Measurements from ENCODE around the gene BHLHE40. TPM values are rescaled to one million over a fixed set of nuclear protein-coding genes. Genes with fewer than 3 reads are reported as not detected.

The BHLHE40 gene
- total RNA-seq, 5 donors from 2014 or later (not counting 1 experiment from before 2014, with no cell fraction given): 54.1 to 177 (median 85.8) TPM

DNA sequence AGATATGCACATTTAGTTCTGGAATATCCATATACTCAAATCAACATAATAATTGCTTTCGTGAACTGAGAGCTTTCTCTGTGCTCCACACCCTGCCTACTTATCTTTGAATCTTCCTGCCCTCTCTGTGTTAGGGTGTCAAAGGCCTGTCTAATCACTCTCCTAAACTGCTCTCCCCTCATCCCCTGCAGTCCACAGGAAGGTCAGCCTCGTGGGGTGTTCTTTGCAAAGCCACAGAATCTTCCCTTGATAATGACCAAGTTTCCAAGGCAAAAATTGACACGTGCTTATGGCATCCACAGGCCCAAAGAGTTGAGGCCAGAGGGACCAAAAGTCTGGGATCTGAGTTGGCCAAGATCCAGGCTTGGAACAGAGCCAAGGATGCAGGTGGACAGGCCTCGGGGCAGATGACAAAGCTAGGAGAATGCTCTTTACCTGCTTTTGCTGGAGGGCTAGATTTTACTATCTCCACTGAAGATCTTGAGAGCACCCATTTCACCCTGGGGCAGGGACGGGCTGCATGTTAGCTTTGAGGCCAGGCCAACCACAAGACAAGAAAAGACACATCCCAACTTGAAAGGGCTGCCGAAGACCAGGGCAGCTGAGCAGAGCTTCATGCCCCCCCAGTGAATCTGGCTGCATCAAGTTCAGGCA is 20.4 kb downstream of the BHLHE40 start:
- DNase-seq: no peak
- ChIA-PET CTCF (interaction anchor here in 1 of 2 donors (1.1 kb wide), 1 partner anchor 26 kb away, joined by 3 read pairs; no protein-coding TSS in a partner anchor), POLR2A (no interaction called here)
- Histone ChIP-seq H3K27me3 (replicated peaks in 1 of 2; ENCODE audit: control insufficient read depth in 2 of 2, extremely low read depth in 1 of 2, insufficient read depth in 2 of 2, low read length in 1 of 2) (no peaks in the 10 kb centered on the region), H3K9me3 (no peaks in the 10 kb centered on the region), H3K36me3 (ENCODE audit: control insufficient read depth in 2 of 2, extremely low read depth in 1 of 2, insufficient read depth in 1 of 2, low read length in 1 of 2) (no peaks in the 10 kb centered on the region), H3K4me3 (ENCODE audit: control insufficient read depth in 1 of 2, extremely low read depth in 1 of 2, low read length in 1 of 2) (no peak overlapping the region), H3K4me1 (ENCODE audit: control insufficient read depth in 1 of 2, extremely low read depth in 1 of 2, insufficient read depth in 2 of 2, low read length in 2 of 2) (peaks cover 0 to 16% of the 10 kb centered on the region in 2 experiments), H3K27ac (ENCODE audit: low read length) (no peak overlapping the region)
- 58% methylated on average over 3 of the region's 6 CpGs for WGBS (ENCODE audit: insufficient coverage)
- Mint-ChIP-seq H3K27ac (no peak overlapping the region), H3K36me3 (no peaks in the 10 kb centered on the region), H3K4me1 (peaks cover 8 to 25% (median 16%) of the 10 kb centered on the region in 3 donors), H3K4me3 (no peak overlapping the region), H3K9me3 (no peaks in the 10 kb centered on the region), H3K27me3 (no peaks in the 10 kb centered on the region)
- ATAC-seq (replicated peaks in 1 of 4): no peak

DNA sequence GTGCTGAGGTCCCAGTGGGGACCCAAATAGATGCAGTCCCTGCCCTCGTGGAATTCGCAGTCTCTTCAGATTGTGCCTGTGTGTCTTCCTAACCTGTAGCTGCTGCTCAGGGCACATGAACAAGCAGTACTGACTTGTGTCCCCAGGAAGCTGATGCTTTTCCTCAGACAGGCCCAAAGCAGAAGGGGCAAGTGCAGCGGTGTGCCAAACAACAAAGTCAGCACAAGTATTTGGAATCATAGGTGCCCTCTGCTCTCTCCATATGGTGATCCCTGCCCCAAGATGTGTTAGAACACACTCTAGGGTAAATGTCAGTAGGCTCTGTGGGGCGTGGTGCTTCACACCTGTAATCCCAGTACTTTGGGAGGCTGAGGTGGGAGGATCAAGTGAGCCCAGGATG is 21.9 kb downstream of the BHLHE40 start:
- peaks cover 8 to 30% (median 16%) of the 10 kb centered on the region in 3 donors for H3K4me1 Mint-ChIP-seq
- H3K4me3 ChIP-seq (ENCODE audit: control insufficient read depth in 1 of 2, extremely low read depth in 1 of 2, low read length in 1 of 2): no peak overlapping the region
- ChIA-PET CTCF (no interaction called here), POLR2A (no interaction called here)
- no peaks in the 10 kb centered on the region for H3K27me3 Mint-ChIP-seq
- no peak overlapping the region for H3K4me3 Mint-ChIP-seq
- no peaks in the 10 kb centered on the region for H3K27me3 ChIP-seq (replicated peaks in 1 of 2; ENCODE audit: control insufficient read depth in 2 of 2, extremely low read depth in 1 of 2, insufficient read depth in 2 of 2, low read length in 1 of 2)
- H3K36me3 ChIP-seq (ENCODE audit: control insufficient read depth in 2 of 2, extremely low read depth in 1 of 2, insufficient read depth in 1 of 2, low read length in 1 of 2): no peaks in the 10 kb centered on the region
- ATAC-seq (replicated peaks in 1 of 4) (no peak), DNase-seq (no peak)
- H3K4me1 ChIP-seq (ENCODE audit: control insufficient read depth in 1 of 2, extremely low read depth in 1 of 2, insufficient read depth in 2 of 2, low read length in 2 of 2): peaks cover 0 to 18% of the 10 kb centered on the region in 2 experiments
- no peak overlapping the region for H3K27ac ChIP-seq (ENCODE audit: low read length)
- WGBS (ENCODE audit: insufficient coverage): 97% methylated on average over 3 of the region's 4 CpGs
- no peak overlapping the region for H3K27ac Mint-ChIP-seq
- H3K36me3 Mint-ChIP-seq: no peaks in the 10 kb centered on the region
- H3K9me3 ChIP-seq: no peaks in the 10 kb centered on the region
- no peaks in the 10 kb centered on the region for H3K9me3 Mint-ChIP-seq

DNA sequence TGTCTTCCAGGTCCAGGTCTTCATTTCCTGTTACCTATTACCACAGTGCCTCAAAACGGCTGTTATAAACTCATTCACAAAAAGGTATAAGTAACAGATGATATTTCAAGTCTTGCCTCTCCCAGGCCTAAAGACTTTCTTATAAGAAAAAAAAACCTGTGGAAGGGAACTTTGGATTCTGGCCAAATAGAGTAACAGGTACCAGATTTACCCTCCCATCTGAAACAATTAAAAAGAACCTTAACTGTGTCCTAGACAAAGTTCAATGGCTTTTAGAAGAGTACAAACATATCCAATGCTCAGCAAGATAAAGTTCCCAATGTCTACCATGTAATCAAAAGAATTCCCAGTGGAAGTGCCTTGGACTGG is 22.6 kb downstream of the BHLHE40 start:
- ChIA-PET POLR2A (interaction anchor here (0.5 to 1.2 kb wide), 5 partner anchors 8 to 24 kb away, joined by 3 to 11 read pairs (median 7); partner anchors contain the start of gene BHLHE40 (in 1 of the 2)), CTCF (interaction anchor here in 1 of 2 donors (1.0 to 1.5 kb wide), 3 partner anchors 9 to 23 kb away, joined by 3 to 6 read pairs (median 4); partner anchors contain the start of gene BHLHE40)
- Histone ChIP-seq H3K9me3 (no peaks in the 10 kb centered on the region), H3K4me3 (ENCODE audit: control insufficient read depth in 1 of 2, extremely low read depth in 1 of 2, low read length in 1 of 2) (no peak overlapping the region), H3K36me3 (ENCODE audit: control insufficient read depth in 2 of 2, extremely low read depth in 1 of 2, insufficient read depth in 1 of 2, low read length in 1 of 2) (no peaks in the 10 kb centered on the region), H3K27me3 (replicated peaks in 1 of 2; ENCODE audit: control insufficient read depth in 2 of 2, extremely low read depth in 1 of 2, insufficient read depth in 2 of 2, low read length in 1 of 2) (no peaks in the 10 kb centered on the region), H3K27ac (ENCODE audit: low read length) (peak overlapping the region; percentile 25), H3K4me1 (ENCODE audit: control insufficient read depth in 1 of 2, extremely low read depth in 1 of 2, insufficient read depth in 2 of 2, low read length in 2 of 2) (peaks cover 0 to 24% of the 10 kb centered on the region in 2 experiments)
- Mint-ChIP-seq H3K4me1 (peaks cover 10 to 33% (median 17%) of the 10 kb centered on the region in 3 donors), H3K9me3 (no peaks in the 10 kb centered on the region), H3K36me3 (no peaks in the 10 kb centered on the region), H3K4me3 (no peak overlapping the region), H3K27ac (no peak overlapping the region), H3K27me3 (no peaks in the 10 kb centered on the region)
- WGBS (ENCODE audit: insufficient coverage): no CpG with 5 or more reads among the region's 1 CpG
- ATAC-seq (replicated peaks in 1 of 4): no peak
- DNase-seq: no peak

DNA sequence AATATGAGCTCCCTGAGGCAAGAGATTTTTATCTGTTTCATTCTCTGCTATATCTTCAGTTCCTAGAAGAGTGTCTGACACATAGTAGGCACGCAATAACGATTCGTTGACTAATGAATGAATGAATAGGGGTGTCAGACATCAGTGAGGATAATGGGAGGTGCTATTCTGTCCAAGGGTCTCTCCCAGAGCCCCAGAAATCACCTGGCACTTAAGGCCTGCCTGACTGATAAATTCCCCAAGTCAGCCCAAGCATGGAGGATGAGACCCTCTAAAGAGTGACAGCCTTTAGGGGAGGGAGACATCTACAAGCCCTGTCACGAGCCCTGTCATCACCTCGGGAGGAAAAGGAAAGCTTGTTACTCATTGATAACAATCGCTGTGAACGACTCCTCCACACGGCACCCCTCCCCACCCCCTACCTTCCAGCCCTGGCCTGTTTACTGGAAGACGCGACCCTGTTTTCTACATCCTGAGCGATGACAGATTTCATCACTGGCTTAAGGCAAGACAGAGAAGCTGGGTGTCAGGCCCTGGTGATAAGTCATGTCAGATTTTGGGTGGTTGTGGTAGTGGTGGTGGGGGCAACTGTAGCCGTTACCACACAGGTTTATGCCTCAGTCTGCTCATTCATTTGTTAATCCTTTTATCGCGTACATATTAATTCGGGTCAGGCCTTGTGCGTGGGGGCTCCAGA is 23.1 kb downstream of the BHLHE40 start:
- Mint-ChIP-seq H3K36me3 (no peaks in the 10 kb centered on the region), H3K9me3 (no peaks in the 10 kb centered on the region), H3K4me3 (peak overlapping the region in 1 of 3 donors; percentile 13), H3K27ac (peak overlapping the region in 1 of 2 donors; percentile 57), H3K27me3 (no peaks in the 10 kb centered on the region), H3K4me1 (peaks cover 16 to 38% (median 19%) of the 10 kb centered on the region in 3 donors)
- Histone ChIP-seq H3K4me3 (ENCODE audit: control insufficient read depth in 1 of 2, extremely low read depth in 1 of 2, low read length in 1 of 2) (no peak overlapping the region), H3K36me3 (ENCODE audit: control insufficient read depth in 2 of 2, extremely low read depth in 1 of 2, insufficient read depth in 1 of 2, low read length in 1 of 2) (no peaks in the 10 kb centered on the region), H3K9me3 (no peaks in the 10 kb centered on the region), H3K4me1 (ENCODE audit: control insufficient read depth in 1 of 2, extremely low read depth in 1 of 2, insufficient read depth in 2 of 2, low read length in 2 of 2) (peaks cover 0 to 30% of the 10 kb centered on the region in 2 experiments), H3K27me3 (replicated peaks in 1 of 2; ENCODE audit: control insufficient read depth in 2 of 2, extremely low read depth in 1 of 2, insufficient read depth in 2 of 2, low read length in 1 of 2) (no peaks in the 10 kb centered on the region), H3K27ac (ENCODE audit: low read length) (peak overlapping the region; percentile 42)
- ChIA-PET CTCF (interaction anchor here (0.6 to 1.5 kb wide), 5 partner anchors 10 to 51 kb away, joined by 3 to 6 read pairs (median 3); partner anchors contain the start of gene BHLHE40 (in 1 of the 2)), POLR2A (interaction anchor here (0.5 to 1.2 kb wide), 6 partner anchors 9 to 158 kb away, joined by 3 to 11 read pairs (median 6); partner anchors contain the start of gene BHLHE40 (in 1 of the 2))
- ATAC-seq (replicated peaks in 1 of 4) (peak; percentile 38 to 66 (median 46)), DNase-seq (peak in 29 of 35 experiments; percentile 18 to 74 (median 55))
- 59% methylated on average over 5 of the region's 16 CpGs for WGBS (ENCODE audit: insufficient coverage)

DNA sequence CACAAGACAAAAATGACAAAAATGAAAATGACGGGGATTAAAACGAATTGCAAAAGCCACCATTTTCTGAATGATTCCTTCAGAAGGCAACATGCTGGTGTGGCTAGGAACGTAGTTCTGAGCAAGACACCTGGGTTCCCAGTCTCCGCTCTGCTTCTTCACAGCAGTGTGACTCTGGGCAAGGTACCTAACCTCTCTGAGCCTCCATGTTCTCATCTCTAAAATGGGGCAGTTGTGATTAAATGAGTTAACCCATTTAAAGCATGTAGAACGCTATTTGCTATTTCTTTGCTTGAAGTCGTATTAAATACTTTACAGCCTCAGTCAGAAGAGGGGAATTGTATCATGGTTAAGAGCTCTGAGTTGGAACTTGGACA is 23.6 kb downstream of the BHLHE40 start:
- Mint-ChIP-seq H3K9me3 (no peaks in the 10 kb centered on the region), H3K4me3 (no peak overlapping the region), H3K27ac (peak overlapping the region in 1 of 2 donors; percentile 46), H3K27me3 (no peaks in the 10 kb centered on the region), H3K4me1 (peaks cover 19 to 43% (median 21%) of the 10 kb centered on the region in 3 donors), H3K36me3 (no peaks in the 10 kb centered on the region)
- WGBS (ENCODE audit: insufficient coverage): 74% methylated on average over 4 of the region's 6 CpGs
- Histone ChIP-seq H3K9me3 (no peaks in the 10 kb centered on the region), H3K27me3 (replicated peaks in 1 of 2; ENCODE audit: control insufficient read depth in 2 of 2, extremely low read depth in 1 of 2, insufficient read depth in 2 of 2, low read length in 1 of 2) (no peaks in the 10 kb centered on the region), H3K27ac (ENCODE audit: low read length) (peak overlapping the region; percentile 42), H3K4me1 (ENCODE audit: control insufficient read depth in 1 of 2, extremely low read depth in 1 of 2, insufficient read depth in 2 of 2, low read length in 2 of 2) (peaks cover 0 to 34% of the 10 kb centered on the region in 2 experiments), H3K36me3 (ENCODE audit: control insufficient read depth in 2 of 2, extremely low read depth in 1 of 2, insufficient read depth in 1 of 2, low read length in 1 of 2) (no peaks in the 10 kb centered on the region), H3K4me3 (ENCODE audit: control insufficient read depth in 1 of 2, extremely low read depth in 1 of 2, low read length in 1 of 2) (no peak overlapping the region)
- CTCF ChIA-PET: interaction anchor here (0.6 to 1.5 kb wide), 5 partner anchors 10 to 50 kb away, joined by 3 to 6 read pairs (median 3); partner anchors contain the start of gene BHLHE40 (in 1 of the 2)
- no peak for DNase-seq
- no peak for ATAC-seq (replicated peaks in 1 of 4)
- POLR2A ChIA-PET: interaction anchor here in 1 of 2 donors (0.7 to 1.2 kb wide), 4 partner anchors 18 to 510 kb away, joined by 4 to 11 read pairs (median 8); partner anchors contain the start of genes BHLHE40 and ITPR1
